WTC11 (cell line): ENCODE measurements around the gene DCAF16.

Source experiments
- ATF6 ChIP-seq: sonication (generic); formaldehyde crosslinking; IDR thresholded peaks from 2 replicates; pipeline ENCODE4 v1.8.1; 2023; ENCODE audit warnings: mild to moderate bottlenecking, missing genetic modification reagents
- CTCF ChIP-seq: fragments of 200-600 bp; IDR thresholded peaks from 2 replicates; pipeline ENCODE4 v1.8.0; 2022; ENCODE audit warnings: antibody characterized with exemption
- ESRRA ChIP-seq: sonication (generic); formaldehyde crosslinking; IDR thresholded peaks from 2 replicates; pipeline ENCODE4 v1.8.1; 2022; ENCODE audit warnings: mild to moderate bottlenecking, missing genetic modification reagents, borderline replicate concordance
- FOXJ3 ChIP-seq: sonication (generic); formaldehyde crosslinking; IDR thresholded peaks from 2 replicates; pipeline ENCODE4 v1.9.0; 2021; ENCODE audit warnings: missing genetic modification reagents, mild to moderate bottlenecking, borderline replicate concordance
- GTF2I ChIP-seq: fragments of 250-450 bp; sonication (Bioruptor Pico); conservative IDR thresholded peaks from 2 replicates; pipeline ENCODE4 v1.4.0; 2021; ENCODE audit warnings: mild to moderate bottlenecking
- MAX ChIP-seq: sonication (generic); formaldehyde crosslinking; IDR thresholded peaks from 2 replicates; pipeline ENCODE4 v1.8.0; 2022; ENCODE audit warnings: mild to moderate bottlenecking, missing genetic modification reagents
- NFATC4 ChIP-seq: fragments of 250-450 bp; sonication (Bioruptor Pico); IDR thresholded peaks from 2 replicates; pipeline ENCODE4 v1.9.0; 2021; ENCODE audit warnings: mild to moderate bottlenecking
- NFYB ChIP-seq: sonication (generic); formaldehyde crosslinking; conservative IDR thresholded peaks from 2 replicates; pipeline ENCODE4 v1.8.0; 2022; ENCODE audit warnings: low read depth, missing genetic modification reagents
- ZNF263 ChIP-seq: sonication (generic); formaldehyde crosslinking; IDR thresholded peaks from 2 replicates; pipeline ENCODE4 v1.8.1; 2022; ENCODE audit warnings: low read depth, mild to moderate bottlenecking, moderate library complexity, missing genetic modification reagents
- ZNF317 ChIP-seq: sonication (generic); formaldehyde crosslinking; IDR thresholded peaks from 2 replicates; pipeline ENCODE4 v1.8.1; 2023; ENCODE audit warnings: low read depth, mild to moderate bottlenecking, moderate library complexity, missing genetic modification reagents, borderline replicate concordance
- ZNF512 ChIP-seq: sonication (generic); formaldehyde crosslinking; IDR thresholded peaks from 2 replicates; pipeline ENCODE4 v1.8.1; 2022; ENCODE audit warnings: missing genetic modification reagents, borderline replicate concordance

GRCh38 chr4:17809667-17810066, 890 bp downstream of the DCAF16 start:
- no peak for TF ChIP-seq CTCF
- TF ChIP-seq GTF2I (CRISPR knock-in tag), result no peak
- TF ChIP-seq ZNF317 (CRISPR knock-in tag), result no peak
- no peak for TF ChIP-seq ESRRA
- no peak for TF ChIP-seq ZNF263 (CRISPR knock-in tag)
- no peak for TF ChIP-seq NFYB
- TF ChIP-seq MAX, result no peak
- TF ChIP-seq ATF6 (CRISPR knock-in tag), result no peak
- TF ChIP-seq ZNF512 (CRISPR knock-in tag), result no peak
- no peak for TF ChIP-seq FOXJ3 (CRISPR knock-in tag)
- TF ChIP-seq NFATC4, result no peak
